ENCODE data around the gene MRPL51. TPM values are rescaled to one million over a fixed set of nuclear protein-coding genes. Genes with fewer than 3 reads are reported as not detected.

Gene MRPL51
- total RNA-seq, 4 donors from 2014 or later: 2.6 to 49.7 (median 40.9) TPM

GRCh38 chr12:6540181-6540877 lies 47.3 kb upstream of the MRPL51 start:
- DNase-seq: peak; percentile 96
- 0 to 28% methylated on average over 3 to 35 of the region's 35 CpGs for WGBS, 2 donors (ENCODE audit: low coverage in 1 of 2)
- peak overlapping the region in 2 of 4 donors; percentile 28 to 29 for H3K4me3 ChIP-seq
- H3K27me3 ChIP-seq: no peaks in the 10 kb centered on the region
- H3K27ac ChIP-seq: peak overlapping the region; percentile 89 to 98 (median 96)
- H3K36me3 ChIP-seq: peaks cover 0 to 16% (median 10%) of the 10 kb centered on the region in 4 donors
- H3K4me1 ChIP-seq: peaks cover 28 to 77% (median 59%) of the 10 kb centered on the region in 4 donors
- TF ChIP-seq CTCF (IDR thresholded peaks at IDR 0.05) (no peak), POLR2AphosphoS5 (IDR thresholded peaks at IDR 0.05) (peak; percentile 83 to 91 (median 85)), POLR2A (IDR thresholded peaks at IDR 0.05) (peak; percentile 77), EP300 (IDR thresholded peaks at IDR 0.05; ENCODE audit: low read depth) (no peak)
- no peaks in the 10 kb centered on the region for H3K9me3 ChIP-seq
- in situ Hi-C loops (cut with MboI; ENCODE audit: low pct_ligation_motif_present in 1 of 4, low pct_unique_long_range_greater_than_20kb in 1 of 4, low sequenced_read_pairs in 3 of 4): loop anchor here in 3 of 4 donors (5.0 to 25.0 kb wide), 4 partner anchors 103 to 203 kb away; partner anchors contain the start of genes CD27 (in 1 of the 3) and TNFRSF1A (in 1 of the 3)
- intact Hi-C loops (cut with DNase I; ENCODE audit: low total_unique reads): no loop called here

GRCh38 chr12:6539707-6540134 lies 46.7 kb upstream of the MRPL51 start:
- Histone ChIP-seq H3K4me3 (peak overlapping the region in 2 of 4 donors; percentile 28 to 29), H3K27me3 (no peaks in the 10 kb centered on the region), H3K4me1 (peaks cover 28 to 77% (median 59%) of the 10 kb centered on the region in 4 donors), H3K9me3 (no peaks in the 10 kb centered on the region), H3K36me3 (peaks cover 0 to 16% (median 9%) of the 10 kb centered on the region in 4 donors), H3K27ac (peak overlapping the region; percentile 89 to 98 (median 96))
- TF ChIP-seq POLR2A (IDR thresholded peaks at IDR 0.05) (no peak), CTCF (IDR thresholded peaks at IDR 0.05) (no peak), EP300 (IDR thresholded peaks at IDR 0.05; ENCODE audit: low read depth) (no peak), POLR2AphosphoS5 (IDR thresholded peaks at IDR 0.05) (no peak)
- intact Hi-C loops (cut with DNase I; ENCODE audit: low total_unique reads) (loop anchor here (5.0 to 10.0 kb wide), 2 partner anchors 117 to 215 kb away; no protein-coding TSS in a partner anchor), in situ Hi-C loops (cut with MboI; ENCODE audit: low pct_ligation_motif_present in 1 of 4, low pct_unique_long_range_greater_than_20kb in 1 of 4, low sequenced_read_pairs in 3 of 4) (loop anchor here in 3 of 4 donors (5.0 to 25.0 kb wide), 4 partner anchors 102 to 202 kb away; partner anchors contain the start of genes CD27 (in 1 of the 3) and TNFRSF1A (in 1 of the 3))
- no peak for DNase-seq
- WGBS, 2 donors (ENCODE audit: low coverage in 1 of 2): 59% methylated on average over 14 of the region's 14 CpGs; no CpG with 5 or more reads in 1 of the 2 donors

GRCh38 chr12:6539314-6539682 lies 46.2 kb upstream of the MRPL51 start:
- TF ChIP-seq CTCF (IDR thresholded peaks at IDR 0.05): no peak
- TF ChIP-seq POLR2AphosphoS5 (IDR thresholded peaks at IDR 0.05): no peak
- TF ChIP-seq EP300 (IDR thresholded peaks at IDR 0.05; ENCODE audit: low read depth): no peak
- no peak for TF ChIP-seq POLR2A (IDR thresholded peaks at IDR 0.05)
- peak overlapping the region; percentile 94 to 98 (median 98) for H3K27ac ChIP-seq
- no peaks in the 10 kb centered on the region for H3K9me3 ChIP-seq
- 74 to 86% methylated on average over 2 to 5 of the region's 5 CpGs for WGBS, 2 donors (ENCODE audit: low coverage in 1 of 2)
- DNase-seq: no peak
- in situ Hi-C loops (cut with MboI; ENCODE audit: low pct_ligation_motif_present in 1 of 4, low pct_unique_long_range_greater_than_20kb in 1 of 4, low sequenced_read_pairs in 3 of 4) (loop anchor here in 1 of 4 donors (25.0 kb wide), 2 partner anchors 102 to 202 kb away; partner anchors contain the start of genes CD27 and TNFRSF1A), intact Hi-C loops (cut with DNase I; ENCODE audit: low total_unique reads) (loop anchor here (5.0 to 10.0 kb wide), 2 partner anchors 117 to 214 kb away; no protein-coding TSS in a partner anchor)
- H3K27me3 ChIP-seq: no peaks in the 10 kb centered on the region
- peaks cover 0 to 16% (median 6%) of the 10 kb centered on the region in 4 donors for H3K36me3 ChIP-seq
- peaks cover 28 to 77% (median 59%) of the 10 kb centered on the region in 4 donors for H3K4me1 ChIP-seq
- no peak overlapping the region for H3K4me3 ChIP-seq
